ENCODE measurements around the gene PRSS37. TPM values are rescaled to one million over a fixed set of nuclear protein-coding genes. Genes with fewer than 3 reads are reported as not detected.

The PRSS37 gene
- total RNA-seq, 1 donor from 2014 or later: not detected

DNA sequence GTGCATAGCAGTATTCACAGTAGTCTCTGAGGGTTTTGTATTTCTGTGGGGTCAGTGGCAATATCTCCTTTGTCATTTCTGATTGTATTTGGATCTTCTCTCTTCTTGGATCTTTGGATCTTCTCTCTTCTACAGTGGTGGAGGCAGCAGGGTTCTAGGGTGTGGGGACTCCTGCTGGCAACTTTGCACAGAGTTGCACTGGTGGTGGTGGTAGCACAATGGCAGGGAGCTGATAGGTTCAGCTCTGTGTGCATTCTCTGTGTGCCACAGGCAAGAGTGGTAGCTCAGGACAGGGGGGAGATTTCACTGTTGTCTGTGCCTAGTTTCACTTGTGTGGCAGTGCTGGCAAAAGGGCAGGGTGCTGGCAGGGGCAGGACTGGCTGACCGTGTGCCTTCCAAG lies 35.1 kb upstream of the PRSS37 start:
- TF ChIP-seq, protein P1, sequence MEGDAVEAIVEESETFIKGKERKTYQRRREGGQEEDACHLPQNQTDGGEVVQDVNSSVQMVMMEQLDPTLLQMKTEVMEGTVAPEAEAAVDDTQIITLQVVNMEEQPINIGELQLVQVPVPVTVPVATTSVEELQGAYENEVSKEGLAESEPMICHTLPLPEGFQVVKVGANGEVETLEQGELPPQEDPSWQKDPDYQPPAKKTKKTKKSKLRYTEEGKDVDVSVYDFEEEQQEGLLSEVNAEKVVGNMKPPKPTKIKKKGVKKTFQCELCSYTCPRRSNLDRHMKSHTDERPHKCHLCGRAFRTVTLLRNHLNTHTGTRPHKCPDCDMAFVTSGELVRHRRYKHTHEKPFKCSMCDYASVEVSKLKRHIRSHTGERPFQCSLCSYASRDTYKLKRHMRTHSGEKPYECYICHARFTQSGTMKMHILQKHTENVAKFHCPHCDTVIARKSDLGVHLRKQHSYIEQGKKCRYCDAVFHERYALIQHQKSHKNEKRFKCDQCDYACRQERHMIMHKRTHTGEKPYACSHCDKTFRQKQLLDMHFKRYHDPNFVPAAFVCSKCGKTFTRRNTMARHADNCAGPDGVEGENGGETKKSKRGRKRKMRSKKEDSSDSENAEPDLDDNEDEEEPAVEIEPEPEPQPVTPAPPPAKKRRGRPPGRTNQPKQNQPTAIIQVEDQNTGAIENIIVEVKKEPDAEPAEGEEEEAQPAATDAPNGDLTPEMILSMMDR (IDR thresholded peaks at IDR 0.05; ENCODE audit: insufficient read depth, low read length, severe bottlenecking): no peak
- Histone ChIP-seq H3K27me3 (ENCODE audit: control insufficient read depth, insufficient read depth, low read length) (no peaks in the 10 kb centered on the region), H3K4me3 (ENCODE audit: low read depth, low read length) (no peak overlapping the region), H3K36me3 (ENCODE audit: control insufficient read depth, insufficient read depth, low read length) (no peaks in the 10 kb centered on the region)
- DNase-seq (ENCODE audit: low read depth) (no peak), FAIRE-seq (no peak)

DNA sequence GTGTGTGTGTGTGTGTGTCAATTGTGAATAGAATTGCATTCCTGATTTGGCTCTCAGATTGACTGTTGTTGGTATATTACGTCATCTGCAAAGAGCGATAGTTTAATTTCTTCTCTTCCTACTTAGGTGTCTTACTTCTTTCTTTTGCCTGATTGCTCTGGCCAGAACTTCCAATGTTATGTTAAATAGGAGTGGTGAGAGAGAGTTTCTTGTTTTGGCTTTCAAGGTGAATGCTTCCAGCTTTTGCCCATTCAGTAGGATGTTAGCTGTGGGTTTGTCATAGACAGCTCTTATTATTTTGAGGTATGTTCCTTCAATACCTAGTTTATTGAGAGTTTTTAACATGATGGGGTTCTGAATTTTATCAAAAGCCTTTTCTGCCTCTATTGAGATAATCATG lies 34.2 kb upstream of the PRSS37 start:
- TF ChIP-seq, protein P1 (IDR thresholded peaks at IDR 0.05; ENCODE audit: insufficient read depth, low read length, severe bottlenecking): no peak
- no peak overlapping the region for H3K4me3 ChIP-seq (ENCODE audit: low read depth, low read length)
- no peak for FAIRE-seq
- H3K36me3 ChIP-seq (ENCODE audit: control insufficient read depth, insufficient read depth, low read length): no peaks in the 10 kb centered on the region
- no peaks in the 10 kb centered on the region for H3K27me3 ChIP-seq (ENCODE audit: control insufficient read depth, insufficient read depth, low read length)
- DNase-seq (ENCODE audit: low read depth): no peak

- TF ChIP-seq, protein P1 (IDR thresholded peaks at IDR 0.05; ENCODE audit: insufficient read depth, low read length, severe bottlenecking): no peak
- Histone ChIP-seq H3K4me3 (ENCODE audit: low read depth, low read length) (no peak overlapping the region), H3K27me3 (ENCODE audit: control insufficient read depth, insufficient read depth, low read length) (no peaks in the 10 kb centered on the region), H3K36me3 (ENCODE audit: control insufficient read depth, insufficient read depth, low read length) (no peaks in the 10 kb centered on the region)
- FAIRE-seq (no peak), DNase-seq (ENCODE audit: low read depth) (no peak)
These were observed 33.5 kb upstream of the PRSS37 start for GRCh38 chr7:141874787-141875186.

- DNase-seq (ENCODE audit: low read depth) (no peak), FAIRE-seq (no peak)
- Histone ChIP-seq H3K27me3 (ENCODE audit: control insufficient read depth, insufficient read depth, low read length) (no peaks in the 10 kb centered on the region), H3K36me3 (ENCODE audit: control insufficient read depth, insufficient read depth, low read length) (no peaks in the 10 kb centered on the region), H3K4me3 (ENCODE audit: low read depth, low read length) (no peak overlapping the region)
- TF ChIP-seq, protein P1 (IDR thresholded peaks at IDR 0.05; ENCODE audit: insufficient read depth, low read length, severe bottlenecking): no peak
These were observed 31.6 kb upstream of the PRSS37 start for GRCh38 chr7:141872931-141873330.

- Histone ChIP-seq H3K36me3 (ENCODE audit: control insufficient read depth, insufficient read depth, low read length) (no peaks in the 10 kb centered on the region), H3K27me3 (ENCODE audit: control insufficient read depth, insufficient read depth, low read length) (no peaks in the 10 kb centered on the region), H3K4me3 (ENCODE audit: low read depth, low read length) (no peak overlapping the region)
- TF ChIP-seq, protein P1 (IDR thresholded peaks at IDR 0.05; ENCODE audit: insufficient read depth, low read length, severe bottlenecking): no peak
- no peak for FAIRE-seq
- peak; percentile 76 for DNase-seq (ENCODE audit: low read depth)
These were observed 25.7 kb upstream of the PRSS37 start for GRCh38 chr7:141866974-141867373.

- FAIRE-seq (no peak), DNase-seq (ENCODE audit: low read depth) (peak; percentile 93)
- H3K27me3 ChIP-seq (ENCODE audit: control insufficient read depth, insufficient read depth, low read length): no peaks in the 10 kb centered on the region
- TF ChIP-seq, protein P1 (IDR thresholded peaks at IDR 0.05; ENCODE audit: insufficient read depth, low read length, severe bottlenecking): no peak
- H3K36me3 ChIP-seq (ENCODE audit: control insufficient read depth, insufficient read depth, low read length): no peaks in the 10 kb centered on the region
- no peak overlapping the region for H3K4me3 ChIP-seq (ENCODE audit: low read depth, low read length)
These were observed 23.6 kb upstream of the PRSS37 start for GRCh38 chr7:141864765-141865447.
